ENCODE measurements around the gene RSRP1.
"Not testable (repeated sequence)": the region's sequence is repeated elsewhere in the genome, so short reads cannot be mapped to it uniquely, and the experiment has no call there.

RSRP1 gene

DNA sequence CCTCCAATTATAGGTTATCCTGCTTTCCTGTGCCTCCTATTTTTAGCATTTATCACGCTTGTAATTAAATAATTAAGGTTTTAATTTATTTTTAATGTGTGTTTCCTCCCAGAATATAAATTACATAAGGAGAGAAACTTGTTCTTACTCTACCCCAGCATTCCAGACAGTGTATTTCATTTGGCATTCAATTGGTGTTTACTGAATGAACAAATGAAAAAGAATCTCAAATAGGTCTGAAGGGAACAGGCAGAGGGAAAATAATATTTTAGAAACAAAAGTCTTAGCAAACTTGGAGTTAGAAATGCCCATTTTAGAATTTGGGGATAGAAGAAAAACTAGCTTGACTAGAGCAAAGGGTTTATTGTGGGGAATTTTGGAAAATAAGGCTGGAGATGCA lies 9.9 kb upstream of the RSRP1 start:
- DNase-seq (ENCODE audit: extremely low read depth in 1 of 2, low read depth in 1 of 2) = no peak

DNA sequence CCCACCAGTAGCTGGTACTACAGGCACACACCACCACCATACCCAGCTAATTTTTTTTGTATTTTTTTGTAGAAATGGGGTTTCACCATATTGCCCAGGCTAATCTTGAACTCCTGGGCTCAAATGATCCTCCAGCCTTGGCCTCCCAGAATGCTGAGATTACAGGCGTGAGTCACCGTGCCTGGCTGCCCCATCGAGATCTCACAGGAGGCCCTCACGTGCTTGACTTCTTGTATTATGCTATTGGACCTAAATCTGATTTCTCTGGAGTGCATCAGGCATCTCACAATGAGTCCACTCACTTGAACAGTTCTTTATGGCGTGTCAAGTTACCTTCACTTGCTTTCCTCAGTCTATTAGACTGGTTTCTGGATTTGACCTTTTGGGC lies 9.3 kb upstream of the RSRP1 start:
- no peak for DNase-seq (ENCODE audit: extremely low read depth in 1 of 2, low read depth in 1 of 2)

DNA sequence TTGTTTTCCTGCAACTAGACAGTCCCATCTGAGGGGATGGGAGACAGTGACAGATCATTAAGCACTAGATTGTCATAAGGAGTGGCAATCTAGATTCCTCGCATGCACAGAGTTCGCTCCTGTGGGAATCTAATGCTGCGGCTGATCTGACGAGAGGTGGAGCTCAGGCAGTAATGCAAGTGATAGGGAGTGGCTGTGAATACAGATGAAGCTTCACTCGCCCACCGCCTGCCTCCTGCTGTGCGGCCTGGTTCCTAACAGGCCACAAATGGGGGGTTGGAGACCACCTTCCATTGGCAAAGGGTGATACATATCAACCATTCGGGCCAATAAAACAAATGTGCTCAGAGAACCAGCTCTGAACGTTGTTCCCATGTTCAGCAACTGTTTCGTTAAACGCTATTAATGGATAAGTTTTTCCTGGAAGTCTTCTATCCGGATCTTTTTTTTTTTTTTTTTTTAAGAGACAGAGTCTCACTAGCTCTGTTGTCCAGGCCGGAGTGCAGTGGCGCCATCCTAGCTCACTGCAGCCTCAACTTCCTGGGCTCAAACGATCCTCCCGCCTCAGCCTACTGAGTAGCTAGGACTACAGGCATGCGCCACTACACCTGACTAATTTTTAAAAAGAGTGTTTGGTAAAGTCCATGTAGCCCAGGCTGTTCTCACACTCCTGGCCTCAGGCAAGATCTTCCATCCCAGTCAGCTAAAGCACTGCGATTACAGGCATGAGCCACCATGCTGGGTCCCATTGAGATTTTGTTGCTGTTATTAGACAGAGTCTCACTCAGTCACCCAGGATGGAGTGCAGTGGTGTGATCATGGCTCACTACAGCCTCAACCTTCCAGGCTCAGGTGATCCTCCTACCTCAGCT lies 8.7 kb upstream of the RSRP1 start:
- no peak for DNase-seq (ENCODE audit: extremely low read depth in 1 of 2, low read depth in 1 of 2)

DNA sequence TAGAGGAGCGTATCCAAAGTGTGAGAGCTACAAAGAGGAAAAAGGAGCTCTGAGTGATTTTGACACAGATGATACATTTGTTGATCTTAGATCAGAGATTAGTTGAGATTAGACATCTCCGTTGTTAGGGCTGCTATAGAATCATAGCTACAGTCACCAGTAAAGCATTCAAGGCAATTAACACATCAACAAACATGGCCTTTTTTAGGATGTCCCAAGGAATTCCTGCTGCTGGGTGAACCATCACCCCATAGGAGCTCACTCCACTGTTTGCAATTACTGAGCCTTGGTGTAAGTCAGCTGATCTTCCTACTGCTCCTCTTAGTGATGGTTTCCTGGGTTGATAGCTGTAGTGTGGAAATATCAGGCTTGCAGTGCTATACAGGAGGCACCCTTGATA lies 6.7 kb upstream of the RSRP1 start:
- DNase-seq (ENCODE audit: extremely low read depth in 1 of 2, low read depth in 1 of 2) = no peak

DNA sequence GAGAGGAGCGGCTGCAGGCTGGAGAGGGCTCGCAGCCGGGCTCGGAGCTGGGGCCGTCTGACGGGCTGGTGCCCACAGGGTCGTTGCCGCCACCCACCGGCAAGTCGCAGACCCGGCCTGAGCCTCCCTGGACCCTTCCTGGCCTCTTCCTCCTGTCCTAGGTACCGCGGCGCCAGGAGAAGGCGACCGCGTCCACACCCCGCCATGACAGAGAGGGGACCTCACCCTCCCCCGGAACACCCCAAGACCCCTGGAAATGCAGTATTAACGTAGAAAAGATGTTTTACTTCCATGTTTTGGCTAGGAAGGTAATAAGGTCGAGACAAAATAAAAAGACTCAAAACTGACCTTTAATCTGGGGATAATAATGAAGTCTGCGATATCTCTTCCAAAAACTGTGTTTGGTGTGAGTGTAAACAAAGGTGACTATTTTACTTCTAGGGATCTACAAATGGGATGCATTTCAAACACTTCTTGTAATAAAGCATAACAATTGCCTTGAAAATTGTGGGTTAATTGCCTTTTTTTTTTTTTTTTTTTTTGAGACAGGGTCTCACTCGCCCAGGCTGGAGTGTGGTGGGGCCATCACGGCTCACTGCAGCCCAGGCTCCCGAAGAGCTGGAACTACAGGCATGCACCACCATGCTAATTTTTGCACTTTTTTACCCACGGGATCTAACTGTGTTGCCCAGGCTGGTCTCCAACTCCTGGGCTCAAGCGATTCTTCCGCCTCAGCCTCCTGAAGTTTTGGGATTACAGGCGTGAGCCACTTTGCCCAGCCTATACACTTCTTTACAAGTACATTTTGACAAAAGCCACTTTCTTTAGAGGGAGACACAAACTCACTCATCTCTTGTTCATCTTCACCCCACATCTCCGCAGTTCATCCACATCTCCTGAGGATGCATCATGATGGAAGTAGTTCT lies 838 bp upstream of the RSRP1 start:
- DNase-seq (ENCODE audit: extremely low read depth in 1 of 2, low read depth in 1 of 2) = no peak

DNA sequence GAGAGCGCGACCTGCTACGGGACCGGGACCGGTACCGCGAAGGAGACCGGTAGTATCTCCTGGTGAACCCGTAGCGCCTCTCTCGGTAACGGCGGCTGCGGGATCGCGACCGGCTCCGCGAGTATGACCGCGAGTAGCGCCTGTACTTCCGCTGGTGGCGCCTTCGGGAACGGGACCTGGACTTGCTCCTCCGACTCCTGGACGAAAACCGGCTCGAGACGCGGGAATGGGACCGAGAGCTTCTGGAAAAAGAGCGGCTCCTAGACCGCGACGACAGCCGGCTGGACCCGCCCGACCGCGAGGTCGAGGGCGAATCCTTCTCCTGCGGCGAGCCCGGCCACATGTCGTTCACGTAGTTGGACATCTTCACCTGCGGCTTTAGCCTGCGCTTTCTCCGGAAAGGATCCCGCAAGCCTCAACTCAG lies 642 bp downstream of the RSRP1 start:
- DNase-seq (ENCODE audit: extremely low read depth in 1 of 2, low read depth in 1 of 2) = no peak

DNA sequence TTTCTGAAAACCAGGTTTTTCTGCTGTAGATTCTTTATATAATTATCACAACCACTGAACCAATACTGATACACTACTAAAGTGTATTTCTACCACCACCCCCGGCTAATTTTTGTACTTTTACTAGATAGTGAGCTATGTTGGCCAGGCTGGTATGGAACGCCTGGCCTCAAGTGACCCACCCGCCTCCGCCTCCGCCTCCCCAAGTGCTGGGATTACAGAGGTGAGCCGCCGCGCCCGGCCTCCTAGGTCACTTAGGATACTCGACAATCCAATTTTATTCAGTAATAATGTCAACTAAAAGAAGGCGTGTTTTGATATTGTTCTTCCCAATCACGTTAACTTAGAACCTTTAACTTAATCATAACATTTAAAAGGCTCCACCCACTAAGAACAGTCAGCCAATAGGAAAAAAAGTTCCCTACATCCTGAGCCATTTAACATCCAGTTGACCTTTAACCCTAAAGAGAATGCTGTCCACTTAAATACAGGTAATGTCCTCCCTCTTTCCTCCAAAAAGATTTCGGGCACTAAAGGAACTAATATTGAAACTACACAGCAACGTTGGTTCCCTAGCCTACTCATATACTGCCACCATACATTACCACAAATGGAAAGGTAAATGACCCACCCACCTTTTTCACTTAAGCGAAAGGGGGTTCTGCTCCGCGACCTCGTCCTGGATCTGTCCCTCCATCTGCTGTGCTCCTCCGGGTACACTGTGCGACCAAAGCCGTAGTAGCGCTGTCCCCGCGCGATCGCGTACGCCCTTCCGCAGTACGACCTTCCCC lies 1.2 kb downstream of the RSRP1 start:
- DNase-seq (ENCODE audit: extremely low read depth in 1 of 2, low read depth in 1 of 2) = no peak

DNA sequence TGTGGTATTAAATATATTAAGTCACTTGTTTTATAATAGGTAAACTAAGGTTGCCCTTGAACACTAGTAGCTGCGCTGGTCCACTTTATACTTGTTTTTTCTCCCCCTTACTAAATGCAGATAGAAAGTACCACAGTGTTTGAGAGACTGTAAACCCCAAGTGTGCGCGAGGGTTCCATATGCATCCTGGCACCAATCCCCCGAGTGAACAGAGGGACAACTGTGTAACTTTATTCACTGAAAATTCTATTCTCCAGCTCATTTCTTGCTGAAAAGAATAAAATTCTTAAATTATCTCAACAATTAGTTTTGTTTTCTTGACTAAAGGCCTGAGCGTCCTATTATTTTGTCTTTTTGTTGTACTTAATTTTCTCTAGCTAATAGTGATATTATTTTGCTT lies 1.9 kb downstream of the RSRP1 start:
- no peak for DNase-seq (ENCODE audit: extremely low read depth in 1 of 2, low read depth in 1 of 2)

DNA sequence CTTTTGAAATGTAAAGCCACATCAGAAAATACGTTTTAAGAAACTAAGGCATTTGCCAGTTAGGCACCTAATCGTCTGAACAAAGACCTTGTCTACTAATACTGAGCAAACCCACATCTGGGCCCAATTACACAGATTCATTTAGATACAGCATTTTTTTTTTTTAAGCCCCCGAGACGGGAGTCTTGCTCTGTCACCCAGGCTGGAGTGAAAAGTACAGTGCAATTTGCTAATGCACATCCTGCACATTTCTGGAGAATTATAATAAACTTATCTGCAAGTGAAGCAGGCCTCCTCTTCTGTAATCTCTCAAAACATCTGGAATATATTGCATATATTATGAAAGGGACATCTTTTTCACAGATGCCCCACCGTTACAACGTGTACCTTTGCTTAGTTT lies 3.3 kb downstream of the RSRP1 start:
- no peak for DNase-seq (ENCODE audit: extremely low read depth in 1 of 2, low read depth in 1 of 2)

DNA sequence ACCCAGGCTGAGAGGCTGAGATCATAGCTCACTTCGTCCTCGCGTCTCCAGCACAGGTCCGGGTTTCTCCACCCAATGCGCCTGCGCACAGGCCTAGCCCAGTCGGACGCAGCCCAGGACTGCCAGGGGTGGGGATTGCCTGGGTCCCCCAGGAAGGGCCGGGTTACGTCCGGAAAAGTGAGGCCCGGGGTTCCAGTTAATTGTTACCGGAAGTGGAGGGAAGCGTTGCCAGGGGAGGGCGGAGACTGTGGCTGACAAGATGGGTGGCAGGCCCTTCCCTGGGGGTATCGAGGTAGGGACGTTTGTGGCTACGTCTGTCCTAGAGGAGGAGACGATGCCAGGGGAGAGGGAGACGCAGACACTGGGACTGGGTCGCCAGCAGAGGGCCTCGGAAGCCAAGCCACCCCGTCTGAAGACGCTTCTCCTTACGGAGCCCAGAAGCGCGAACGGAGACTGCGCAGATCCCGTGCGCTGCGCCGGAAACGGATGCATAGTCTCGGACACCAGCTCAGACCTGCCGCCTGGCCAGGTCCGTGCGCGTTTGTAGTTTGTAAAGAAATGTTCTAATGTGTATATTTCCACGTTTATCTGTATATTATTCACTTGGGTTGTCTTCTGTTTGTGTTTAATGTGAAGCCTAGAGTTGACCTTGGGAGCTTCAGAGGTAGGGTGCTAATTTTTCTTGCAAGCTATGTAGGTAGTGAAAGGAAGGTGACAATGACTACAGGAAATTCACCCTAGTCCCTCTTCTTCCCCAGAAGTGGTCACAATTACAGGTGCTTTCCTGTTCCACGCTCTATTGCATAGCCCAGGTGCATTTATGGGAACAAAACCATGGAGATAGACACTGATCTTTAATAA lies 7.3 kb downstream of the RSRP1 start:
- DNase-seq (ENCODE audit: extremely low read depth in 1 of 2, low read depth in 1 of 2) = peak; percentile 63 to 65

DNA sequence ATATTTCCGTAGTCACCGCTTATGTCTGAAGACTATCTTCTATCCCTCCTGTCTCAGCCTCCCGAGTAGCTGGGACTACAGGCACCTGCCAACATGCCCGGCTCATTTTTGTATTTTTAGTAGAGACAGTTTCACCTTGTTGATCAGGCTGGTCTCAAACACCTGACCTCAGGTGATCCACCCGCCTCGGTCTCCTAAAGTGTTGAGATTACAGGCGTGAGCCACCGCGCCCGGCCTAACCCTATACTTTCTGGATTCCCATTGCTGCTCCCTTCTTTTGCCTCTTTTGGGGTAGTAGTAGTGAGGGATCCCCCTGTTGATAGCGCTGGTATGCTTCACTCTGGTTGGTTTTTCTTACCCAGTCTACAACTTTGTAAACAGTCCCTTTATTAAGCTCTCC lies 9.2 kb downstream of the RSRP1 start:
- DNase-seq (ENCODE audit: extremely low read depth in 1 of 2, low read depth in 1 of 2) = no peak

DNA sequence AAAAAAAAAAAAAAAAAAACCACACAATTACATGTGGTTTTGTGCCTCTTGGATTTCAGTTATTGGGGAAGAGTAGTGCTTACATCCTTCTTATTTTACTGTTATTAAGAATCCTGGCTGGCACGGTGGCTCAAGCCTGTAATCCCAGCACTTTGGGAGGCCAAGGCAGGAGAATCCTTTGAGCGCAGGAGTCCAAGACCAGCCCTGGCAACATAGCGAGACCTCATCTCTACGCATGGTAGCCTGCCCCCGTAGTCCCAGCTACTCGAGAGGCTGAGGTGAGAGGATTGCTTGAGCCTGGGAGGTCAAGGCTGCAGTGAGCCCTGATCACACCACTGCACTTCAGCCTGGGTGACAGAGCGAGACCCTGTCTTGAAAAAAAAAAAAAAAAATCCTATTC lies 11.0 kb downstream of the RSRP1 start:
- not testable (repeated sequence) for DNase-seq (ENCODE audit: extremely low read depth in 1 of 2, low read depth in 1 of 2)

DNA sequence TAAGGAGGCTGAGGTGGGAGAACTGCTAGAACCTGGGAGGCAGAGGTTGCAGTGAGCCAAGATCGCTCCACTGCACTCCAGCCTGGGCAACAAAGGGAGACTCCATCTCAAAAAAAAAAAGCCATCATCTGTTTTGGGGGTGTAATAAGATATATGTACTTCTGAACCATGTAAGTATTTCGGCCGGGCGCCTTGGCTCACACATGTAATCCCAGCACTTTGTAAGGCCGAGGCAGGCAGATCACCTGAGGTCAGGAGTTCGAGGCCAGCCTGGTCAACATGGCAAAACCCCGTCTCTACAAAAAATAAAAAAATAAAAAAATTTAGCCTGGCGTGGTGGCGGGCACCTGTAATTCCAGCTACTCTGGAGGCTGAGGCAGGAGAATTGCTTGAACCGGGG lies 11.8 kb downstream of the RSRP1 start:
- DNase-seq (ENCODE audit: extremely low read depth in 1 of 2, low read depth in 1 of 2) = not testable (repeated sequence)

DNA sequence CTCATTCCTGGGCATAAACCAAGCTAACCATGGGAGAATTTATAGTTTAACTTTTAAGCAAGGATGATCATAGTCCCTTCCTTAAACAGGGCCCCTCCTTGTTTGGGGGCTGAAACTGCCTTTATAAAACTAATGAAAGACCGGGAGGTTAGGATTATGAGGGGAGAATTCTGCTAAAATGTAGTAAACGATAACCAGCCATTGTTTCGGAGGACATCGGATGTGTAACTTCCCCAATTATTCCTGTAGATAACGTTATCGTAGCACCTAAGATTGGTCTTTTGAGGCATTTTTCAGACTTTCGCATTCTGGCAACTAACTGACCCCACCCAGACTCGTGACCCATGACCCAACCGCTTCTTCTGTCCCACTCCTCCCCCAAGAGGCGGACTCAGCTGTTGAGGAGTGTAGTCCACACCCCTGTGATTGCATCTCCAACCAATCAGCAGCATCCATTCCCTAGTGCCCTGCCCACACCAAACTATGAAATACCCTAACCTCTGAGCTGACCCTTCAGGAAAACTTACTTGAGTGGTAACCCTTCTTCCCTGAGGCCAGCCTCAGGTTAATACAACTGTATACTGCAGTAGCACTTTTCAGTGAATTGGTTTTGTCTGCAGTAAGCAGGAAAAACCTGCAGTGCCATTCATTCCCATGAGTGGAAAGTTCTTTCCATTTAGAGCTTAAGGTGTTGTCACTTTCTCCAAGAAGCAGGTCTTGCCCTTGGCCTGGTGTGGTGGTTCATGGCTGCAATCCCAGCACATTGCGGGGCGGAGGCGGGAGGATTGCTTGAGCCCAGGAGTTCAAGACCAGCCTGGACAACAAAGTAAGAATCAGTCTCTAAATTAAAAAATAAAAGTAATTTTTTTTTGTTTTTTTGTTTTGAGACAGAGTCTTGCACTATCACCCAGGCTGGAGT lies 14.1 kb downstream of the RSRP1 start:
- DNase-seq (ENCODE audit: extremely low read depth in 1 of 2, low read depth in 1 of 2) = peak in 1 of 2 donors; percentile 22

DNA sequence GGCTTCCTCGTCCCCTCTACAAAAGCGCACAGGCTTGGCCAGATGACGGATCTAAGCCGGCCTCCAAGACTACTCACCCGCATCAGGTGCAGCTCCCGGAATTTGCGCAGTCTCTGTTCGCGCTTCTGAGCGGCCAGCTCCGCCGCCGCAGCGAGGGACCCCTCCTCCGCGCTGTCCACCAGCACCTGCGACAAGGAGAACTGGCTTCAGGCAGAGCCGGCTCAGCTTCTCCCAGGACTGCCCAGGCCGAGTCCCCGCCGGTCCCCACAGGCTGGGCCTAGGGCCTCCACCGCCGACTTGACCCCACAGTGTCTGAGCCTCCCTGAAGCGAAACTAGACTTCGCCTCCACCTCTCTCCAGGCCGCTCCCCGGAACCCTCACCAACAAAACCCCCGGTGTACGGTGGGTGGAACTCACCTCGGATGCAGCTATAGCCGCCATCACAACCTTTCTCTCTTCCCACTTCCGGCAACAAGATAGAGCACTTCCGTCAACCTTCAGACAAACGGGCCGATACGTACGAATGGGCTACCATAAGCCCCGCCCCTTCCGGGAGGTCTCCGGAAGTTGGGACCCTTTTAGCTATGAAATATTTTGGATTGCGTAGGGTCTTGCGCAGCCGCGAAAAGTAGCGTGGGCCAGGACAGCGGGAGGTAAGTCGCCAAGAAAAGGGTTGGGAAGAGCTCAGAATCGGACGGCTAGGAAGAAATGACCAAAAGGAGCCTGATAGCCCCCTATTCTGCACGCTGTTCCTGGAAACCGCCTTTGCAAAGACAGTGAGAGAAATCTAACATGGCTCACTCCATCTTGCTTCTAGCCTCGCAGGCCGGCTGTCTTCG lies 15.0 kb downstream of the RSRP1 start, which contains the start of gene SYF2:
TSS of gene SYF2 (minus strand) at position 476 of the 839 bp plus-strand sequence. CDS start at position 441, 35 bp downstream.
- peak; percentile 73 to 82 for DNase-seq (ENCODE audit: extremely low read depth in 1 of 2, low read depth in 1 of 2)

DNA sequence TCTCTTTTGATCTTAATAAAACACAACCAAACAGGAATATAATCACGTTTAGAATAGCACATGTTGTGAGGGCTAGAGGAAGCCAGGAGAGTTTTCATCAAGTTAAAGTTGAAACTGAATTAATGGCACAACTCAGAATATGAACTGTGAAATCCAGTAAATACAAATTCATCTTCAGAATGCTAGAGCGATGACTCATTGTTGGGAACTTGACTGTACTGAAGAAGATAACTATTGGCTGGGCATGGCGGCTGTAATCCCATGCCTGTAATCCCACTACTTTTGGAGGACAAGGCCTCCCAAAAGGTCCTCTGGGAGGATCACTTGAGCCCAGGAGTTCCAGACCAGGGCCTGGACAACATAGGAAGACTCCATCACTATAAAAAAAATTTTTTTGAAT lies 23.8 kb downstream of the RSRP1 start:
- no peak for DNase-seq (ENCODE audit: extremely low read depth in 1 of 2, low read depth in 1 of 2)

DNA sequence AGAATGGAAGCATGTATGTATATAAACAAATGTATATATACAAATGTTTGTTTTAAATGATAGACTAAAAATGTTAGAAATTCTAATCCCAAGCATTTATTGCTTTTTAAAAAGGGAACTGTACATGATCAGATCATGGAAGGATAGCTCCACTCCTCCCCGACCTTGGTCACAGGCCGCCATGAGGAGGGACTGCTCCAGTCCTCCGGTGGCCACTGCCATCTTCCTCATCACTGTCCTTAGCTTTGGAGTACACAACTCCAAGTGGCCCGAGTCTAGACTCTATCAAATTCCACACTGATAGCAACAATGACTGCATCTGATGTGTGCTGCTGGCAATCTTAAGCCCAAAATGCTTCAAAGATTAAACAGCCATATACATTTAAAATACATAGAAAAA lies 24.6 kb downstream of the RSRP1 start:
- DNase-seq (ENCODE audit: extremely low read depth in 1 of 2, low read depth in 1 of 2) = no peak

DNA sequence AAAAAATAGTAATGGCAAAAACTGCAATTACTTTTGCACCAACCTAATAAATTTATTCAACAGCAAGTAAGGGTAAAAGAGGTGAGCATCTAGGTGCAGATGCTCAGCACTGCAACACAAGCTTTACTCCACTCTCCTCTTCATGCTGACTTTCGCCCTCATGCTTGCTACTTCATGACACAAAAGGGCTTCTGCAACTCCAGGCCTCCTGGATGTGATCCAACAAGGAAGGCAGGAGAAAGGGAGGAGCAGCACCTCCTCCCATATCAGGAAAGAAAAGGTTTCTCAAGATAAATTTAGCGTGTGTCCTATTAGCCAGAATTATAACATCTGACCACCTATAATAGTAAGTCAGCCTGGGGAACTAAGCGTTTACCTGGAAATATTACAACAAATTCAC lies 26.6 kb downstream of the RSRP1 start:
- DNase-seq (ENCODE audit: extremely low read depth in 1 of 2, low read depth in 1 of 2) = no peak

Measured in activated CD8-positive, alpha-beta memory T cell treated with anti-CD3 and anti-CD28 coated beads for 1 hour (primary cell).